Uterus (tissue), 2 donors: ENCODE data around the gene HOXC12.

Experiments used
- CTCF ChIP-seq, 4 experiments: fragments of 200-600 bp in 2 of 4; fragments of 450-650 bp in 2 of 4; sonication (generic) in 2 of 4; IDR thresholded peaks; one replicate each; pipeline ENCODE4 v1.5.1; 2016 to 2019; ENCODE audit warnings: antibody characterized with exemption in 4 of 4, mild to moderate bottlenecking in 2 of 4, moderate library complexity in 1 of 4
- POLR2A ChIP-seq, 2 donors: fragments of 450-650 bp; IDR thresholded peaks; one replicate each; pipeline ENCODE4 v1.6.1; 2016; ENCODE audit warnings: antibody characterized with exemption in 2 of 2, mild to moderate bottlenecking in 1 of 2, moderate library complexity in 1 of 2

GRCh38 chr12:53928054-53928835 is 26.5 kb upstream of the HOXC12 start:
- no peak for TF ChIP-seq CTCF (IDR thresholded peaks at IDR 0.05)
- no peak for TF ChIP-seq POLR2A (IDR thresholded peaks at IDR 0.05)
